ENCODE results near the gene TJP3.

The TJP3 gene

DNA sequence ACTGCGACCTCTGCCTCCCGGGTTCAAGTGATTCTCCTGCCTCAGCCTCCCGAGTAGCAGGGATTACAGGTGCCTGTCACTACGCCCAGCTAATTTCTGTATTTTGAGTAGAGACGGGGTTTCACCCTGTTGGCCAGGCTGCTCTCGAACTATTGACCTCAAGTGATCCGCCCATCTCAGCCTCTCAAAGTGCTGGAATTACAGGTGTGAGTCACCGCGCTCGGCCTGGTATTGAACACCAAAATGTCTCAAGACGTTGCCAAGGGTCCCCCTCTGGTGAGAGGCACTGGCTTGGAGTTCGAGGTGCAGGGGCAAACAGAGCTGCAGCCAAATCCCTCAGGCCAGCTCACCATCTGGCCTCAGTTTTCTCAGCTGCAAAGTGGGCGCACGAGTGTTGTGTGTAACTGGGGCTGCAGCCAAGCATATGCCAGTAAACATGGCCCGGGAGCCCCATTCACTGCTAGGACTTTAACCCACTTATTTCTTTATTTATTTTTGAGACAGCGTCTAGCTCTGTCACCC lies 8.0 kb downstream of the TJP3 start:
- DNase-seq: no peak

DNA sequence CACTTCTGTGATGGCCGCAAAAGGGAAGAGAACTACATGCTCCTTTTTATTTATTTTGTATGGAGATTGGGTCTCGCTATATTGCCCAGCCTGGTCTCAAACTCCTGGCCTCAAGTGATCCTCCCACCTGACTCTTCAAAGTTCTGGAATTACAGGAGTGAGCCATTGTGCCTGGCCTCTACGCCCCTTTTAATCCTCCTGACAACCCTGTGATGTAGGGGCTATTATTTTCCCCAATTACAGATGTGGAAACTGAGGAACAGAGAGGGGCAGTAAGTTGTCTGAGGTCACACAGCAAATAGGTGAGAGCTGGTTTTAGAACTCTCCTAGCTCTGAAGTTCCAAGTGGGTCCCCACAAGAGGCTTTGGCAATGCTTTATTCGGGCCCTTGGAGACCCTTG lies 11.7 kb downstream of the TJP3 start:
- no peak for DNase-seq

DNA sequence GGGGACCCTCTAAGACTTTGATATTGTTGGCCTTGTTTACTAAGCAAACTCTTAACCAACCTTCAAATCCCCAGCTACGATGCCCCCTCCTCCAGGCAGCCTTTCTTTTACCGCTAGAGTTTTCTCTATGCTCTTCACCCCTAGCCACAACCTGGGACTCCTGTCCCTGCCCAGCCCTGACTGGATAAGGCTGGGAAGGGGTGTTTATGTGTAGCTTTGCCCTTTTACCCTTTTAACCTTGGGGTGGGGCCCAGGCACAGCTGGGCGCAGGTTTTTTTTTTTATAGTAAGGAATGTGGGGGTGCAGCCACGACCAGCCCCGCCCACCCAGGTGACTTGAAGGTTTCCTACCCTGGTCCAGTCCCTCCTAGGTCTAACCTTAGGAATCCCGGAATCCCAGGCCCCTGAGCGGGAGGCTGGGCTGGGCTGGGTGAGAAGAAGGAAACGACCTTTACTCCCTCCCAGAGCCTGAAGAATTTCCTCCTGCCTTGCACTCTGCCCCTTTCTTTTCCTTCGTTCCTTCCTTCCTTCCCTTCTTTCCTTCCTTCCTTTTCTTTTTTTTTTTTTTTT lies 12.2 kb downstream of the TJP3 start:
- no peak for DNase-seq

DNA sequence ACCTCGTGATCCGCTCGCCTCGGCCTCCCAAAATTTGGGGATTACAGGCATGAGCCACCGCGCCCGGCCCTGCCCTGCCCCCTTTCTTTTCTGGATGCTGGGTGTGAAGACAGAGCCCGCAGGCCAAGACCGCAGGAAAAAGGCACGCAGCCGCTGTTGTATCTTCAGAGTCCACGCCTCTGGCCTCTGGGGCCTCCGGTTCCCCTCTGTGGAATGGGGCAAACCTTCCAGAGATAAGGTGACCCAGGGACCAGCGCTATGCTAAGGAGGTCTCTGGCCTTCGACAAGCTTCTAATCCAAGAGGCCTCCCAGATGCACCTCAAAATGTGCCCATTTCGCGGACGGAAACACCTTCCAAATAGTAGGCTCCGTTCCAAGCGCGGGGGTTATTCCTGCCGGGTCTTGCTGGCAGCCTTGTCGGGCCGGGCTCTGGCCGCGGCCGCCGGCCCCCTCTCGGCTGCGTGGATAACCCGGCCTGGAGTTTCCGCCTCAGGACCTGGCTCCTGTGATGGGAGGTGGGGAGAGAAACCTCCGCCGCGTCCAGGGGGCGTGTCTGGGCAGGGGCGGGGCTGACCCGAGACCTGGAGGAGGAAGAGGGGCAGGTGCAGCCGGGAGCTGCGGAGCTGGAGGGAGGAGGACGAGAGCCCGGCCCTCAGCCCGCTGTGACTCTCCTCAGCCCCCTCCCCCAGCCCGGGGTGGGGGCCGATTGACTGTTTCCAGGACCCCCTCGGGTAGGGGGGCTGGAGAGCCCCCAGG lies 13.1 kb downstream of the TJP3 start:
- peak; percentile 10 to 35 for DNase-seq

DNA sequence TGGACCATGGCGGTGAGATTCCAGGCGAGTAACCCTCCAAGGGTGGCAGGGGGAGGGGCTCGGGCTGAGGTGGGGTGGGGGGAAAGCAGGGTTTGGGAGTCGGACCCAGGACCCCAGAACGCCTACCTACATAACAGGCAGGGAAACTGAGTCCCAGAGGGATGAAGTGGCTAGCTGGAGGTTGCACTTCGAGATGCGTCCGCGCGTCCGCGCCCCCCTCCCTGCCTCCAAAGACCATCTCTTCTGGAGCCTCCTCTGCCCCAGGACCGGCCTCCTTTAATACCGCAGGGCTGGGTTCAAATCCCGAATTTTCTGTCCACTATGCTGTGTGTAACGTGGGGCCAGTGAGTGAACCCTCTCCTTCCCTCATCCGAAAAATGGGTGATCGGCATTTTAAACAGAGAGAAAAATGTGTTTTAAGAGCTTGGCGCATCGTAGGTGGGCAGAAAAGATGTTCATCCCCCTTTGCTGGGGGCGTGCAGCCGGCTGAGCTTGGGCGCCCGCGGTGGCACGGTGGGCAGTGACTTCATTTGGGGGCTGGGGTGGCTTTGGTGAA lies 13.8 kb downstream of the TJP3 start:
- DNase-seq: no peak

DNA sequence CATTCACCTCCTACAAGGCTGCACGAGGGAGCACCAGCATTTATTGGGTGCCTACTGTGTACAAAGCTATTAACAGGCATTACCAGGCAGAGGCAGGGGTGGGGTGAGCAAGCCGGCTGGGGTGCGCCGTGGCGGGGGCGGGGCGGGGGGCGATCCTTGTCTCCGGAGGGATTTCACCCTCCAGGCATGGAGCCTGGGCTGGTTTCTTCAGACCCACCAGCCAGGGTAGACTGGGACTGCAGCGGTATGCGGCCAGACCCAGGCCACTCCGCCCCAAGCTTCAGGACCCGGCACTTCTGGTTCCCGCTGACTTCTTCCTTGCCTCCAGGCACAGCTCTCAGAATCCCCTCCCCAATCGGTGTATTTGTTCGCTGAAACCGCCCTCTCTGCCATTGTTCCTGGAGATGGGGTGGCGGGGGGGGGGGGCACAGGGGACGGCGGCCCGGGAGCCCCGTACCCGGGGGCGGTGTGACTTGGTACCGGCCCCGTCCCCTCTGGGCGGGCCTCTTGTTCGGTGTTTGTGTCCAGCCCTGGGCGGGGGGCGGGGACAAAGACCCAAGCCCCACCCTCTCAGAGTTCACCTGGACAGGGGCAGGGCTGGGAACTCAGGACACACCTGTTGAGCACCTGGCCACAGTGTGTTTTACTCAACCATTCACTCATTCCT lies 14.4 kb downstream of the TJP3 start:
- DNase-seq: no peak

DNA sequence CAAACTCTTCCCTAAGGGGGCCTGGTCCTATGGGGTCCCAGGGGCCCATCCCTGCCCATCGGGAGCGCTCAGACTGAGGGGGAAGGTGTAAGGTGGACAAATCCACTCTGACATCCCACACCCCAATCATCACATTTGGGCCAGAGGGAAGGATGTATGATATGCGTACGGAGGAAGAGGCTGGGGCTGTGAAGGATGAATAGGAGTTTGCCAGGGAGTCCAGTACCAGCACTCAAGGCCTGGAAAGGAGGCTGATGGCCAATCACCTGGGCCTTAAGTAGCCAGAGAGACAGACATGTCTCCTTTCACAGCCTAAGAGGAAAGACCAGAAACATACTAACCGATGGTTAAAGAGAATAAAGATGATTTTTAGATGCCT lies 14.9 kb downstream of the TJP3 start:
- no peak for DNase-seq

DNA sequence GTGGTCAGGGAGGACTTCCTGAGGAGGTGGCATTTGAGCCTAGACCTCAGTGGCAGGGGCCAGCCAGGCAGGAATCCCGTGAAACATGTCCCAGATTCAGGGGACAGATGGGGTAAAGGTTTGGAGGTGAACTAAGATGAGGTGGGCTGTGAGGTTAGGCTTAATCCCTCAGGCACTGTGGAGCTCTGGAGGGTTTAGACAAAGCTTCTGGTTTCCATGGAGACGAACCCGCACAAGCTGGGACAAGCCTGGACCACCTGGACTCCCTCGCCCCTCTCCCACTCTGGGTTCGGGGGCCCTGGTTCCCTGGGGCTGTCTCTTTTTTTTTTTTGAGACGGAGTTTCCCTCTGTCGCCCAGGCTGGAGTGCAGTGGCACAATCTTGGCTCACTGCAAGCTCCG lies 15.7 kb downstream of the TJP3 start:
- DNase-seq: no peak

DNA sequence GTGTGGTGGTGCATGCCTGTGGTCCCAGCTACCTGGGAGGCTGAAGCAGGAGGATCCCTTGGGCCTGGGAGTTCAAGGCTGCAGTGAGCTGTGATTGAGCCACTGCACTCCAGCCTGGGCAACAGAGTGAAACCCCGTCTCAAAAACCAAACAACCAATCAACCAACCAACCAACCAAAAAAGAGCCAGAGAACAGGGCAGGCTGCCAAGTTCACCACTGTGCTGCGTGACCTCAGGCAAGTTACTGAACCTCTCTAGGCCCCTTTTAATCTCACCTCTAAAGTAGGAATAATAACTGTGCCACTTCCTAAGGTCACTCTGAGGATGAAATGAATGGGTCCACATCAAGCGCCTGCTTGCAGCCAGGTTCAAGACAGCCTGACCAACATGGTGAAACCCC lies 16.9 kb downstream of the TJP3 start:
- no peak for DNase-seq

DNA sequence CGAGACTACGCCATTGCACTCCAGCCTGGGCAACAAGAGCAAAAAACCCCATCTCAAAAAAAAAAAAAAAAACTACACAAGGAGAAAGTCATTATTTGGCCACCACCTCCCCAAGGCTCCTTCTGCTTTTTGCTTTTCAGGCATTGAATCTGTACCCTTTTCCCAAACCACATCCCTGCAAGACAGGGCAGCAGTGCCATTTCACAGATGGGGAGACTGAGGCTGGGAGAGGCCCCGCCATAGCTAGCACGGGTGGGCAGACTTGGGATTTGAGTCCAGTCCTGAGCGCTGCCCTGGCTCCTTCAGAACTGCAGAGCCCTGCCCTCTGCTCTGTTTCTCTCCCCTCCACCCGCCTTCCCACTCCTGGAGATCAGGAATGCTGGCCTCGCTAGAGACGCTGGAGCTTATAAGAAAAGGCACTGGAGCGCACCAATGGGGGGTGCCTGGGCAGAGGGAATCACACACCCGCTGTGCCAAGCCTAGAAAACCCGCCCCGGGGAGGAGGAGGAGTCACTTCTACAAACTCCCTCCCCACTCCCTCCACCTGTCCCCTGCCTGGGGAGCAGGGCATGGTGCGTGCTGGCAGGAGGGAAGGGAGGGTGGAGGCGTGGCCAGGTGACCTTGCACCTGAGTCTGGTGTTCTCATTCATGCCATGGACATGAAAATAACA lies 17.6 kb downstream of the TJP3 start:
- DNase-seq: no peak

DNA sequence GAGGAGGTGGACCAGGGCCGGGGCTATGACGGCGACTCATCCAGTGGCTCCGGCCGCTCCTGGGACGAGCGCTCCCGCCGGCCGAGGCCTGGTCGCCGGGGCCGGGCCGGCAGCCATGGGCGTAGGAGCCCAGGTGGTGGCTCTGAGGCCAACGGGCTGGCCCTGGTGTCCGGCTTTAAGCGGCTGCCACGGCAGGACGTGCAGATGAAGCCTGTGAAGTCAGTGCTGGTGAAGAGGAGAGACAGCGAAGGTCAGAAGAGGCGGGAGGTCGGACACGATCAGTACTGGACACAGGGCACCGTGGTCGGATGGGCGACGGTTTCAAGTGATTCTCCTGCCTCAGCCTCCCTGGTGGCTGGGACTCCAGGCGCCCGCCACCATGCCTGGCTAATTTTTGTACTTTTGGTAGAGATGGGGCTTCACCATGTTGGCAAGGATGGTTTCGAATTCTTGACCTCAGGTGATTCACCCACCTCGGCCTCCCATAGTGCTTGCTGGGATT lies 22.3 kb downstream of the TJP3 start:
- no peak for DNase-seq

DNA sequence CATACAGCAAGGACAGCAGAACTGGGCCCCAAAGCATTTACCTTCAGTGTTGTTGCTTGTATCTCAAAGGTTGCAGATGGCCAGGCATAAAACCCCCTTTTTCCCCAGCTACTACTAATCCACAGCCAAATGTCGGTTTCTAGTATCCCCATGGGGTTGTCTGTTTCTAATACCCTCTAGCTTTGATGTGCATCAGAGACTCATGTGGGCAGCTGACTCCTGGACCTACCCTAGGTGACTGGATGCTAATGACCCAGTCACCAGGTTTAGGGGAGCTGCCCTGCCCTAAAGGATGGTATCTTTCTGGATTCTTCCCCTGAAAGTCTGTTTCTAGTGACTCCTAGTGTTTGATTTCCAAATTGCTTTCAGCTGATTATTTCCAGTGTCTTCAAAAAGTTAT lies 23.9 kb downstream of the TJP3 start:
- no peak for DNase-seq

DNA sequence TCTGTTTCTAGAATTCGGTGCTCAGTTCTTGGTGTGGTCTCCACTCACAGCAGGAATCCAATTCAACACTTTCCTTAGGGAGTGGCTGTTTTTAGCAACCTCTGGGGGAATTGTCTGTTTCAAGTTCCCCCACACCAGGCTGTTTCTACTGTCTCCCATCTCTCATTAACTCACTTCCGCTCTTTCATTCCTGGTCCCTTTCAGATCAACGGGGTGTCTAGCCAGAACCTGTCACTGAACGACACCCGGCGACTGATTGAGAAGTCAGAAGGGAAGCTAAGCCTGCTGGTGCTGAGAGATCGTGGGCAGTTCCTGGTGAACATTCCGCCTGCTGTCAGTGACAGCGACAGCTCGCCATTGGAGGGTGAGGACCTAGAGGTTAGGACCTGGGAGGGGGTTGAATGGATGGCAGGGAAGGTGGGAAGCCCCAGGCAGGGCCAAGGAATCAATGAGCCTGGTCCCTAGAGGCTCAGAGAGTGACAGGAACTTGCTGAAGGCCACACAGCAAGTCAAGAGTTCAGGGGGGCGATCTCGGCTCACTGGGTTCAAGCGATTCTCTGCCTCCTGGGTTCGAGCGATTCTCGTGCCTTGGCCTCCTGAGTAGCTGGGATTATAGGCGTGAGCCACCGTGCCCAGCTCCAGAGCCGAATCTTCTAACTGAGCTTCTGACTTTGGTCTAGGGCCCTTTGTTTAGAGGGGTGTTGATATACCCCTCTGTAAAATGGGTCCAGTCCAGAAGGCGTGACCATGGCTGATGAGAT lies 25.5 kb downstream of the TJP3 start:
- no peak for DNase-seq

DNA sequence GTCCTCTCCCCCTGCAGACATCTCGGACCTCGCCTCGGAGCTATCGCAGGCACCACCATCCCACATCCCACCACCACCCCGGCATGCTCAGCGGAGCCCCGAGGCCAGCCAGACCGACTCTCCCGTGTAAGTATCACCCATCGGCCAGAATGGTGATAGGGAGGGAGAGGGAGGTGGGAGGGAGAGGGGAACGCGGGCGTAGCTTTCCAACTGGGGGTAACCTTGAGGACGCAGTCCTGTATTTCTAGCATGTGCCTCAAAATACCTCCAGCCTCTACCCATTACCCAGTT lies 26.1 kb downstream of the TJP3 start:
- DNase-seq: no peak

DNA sequence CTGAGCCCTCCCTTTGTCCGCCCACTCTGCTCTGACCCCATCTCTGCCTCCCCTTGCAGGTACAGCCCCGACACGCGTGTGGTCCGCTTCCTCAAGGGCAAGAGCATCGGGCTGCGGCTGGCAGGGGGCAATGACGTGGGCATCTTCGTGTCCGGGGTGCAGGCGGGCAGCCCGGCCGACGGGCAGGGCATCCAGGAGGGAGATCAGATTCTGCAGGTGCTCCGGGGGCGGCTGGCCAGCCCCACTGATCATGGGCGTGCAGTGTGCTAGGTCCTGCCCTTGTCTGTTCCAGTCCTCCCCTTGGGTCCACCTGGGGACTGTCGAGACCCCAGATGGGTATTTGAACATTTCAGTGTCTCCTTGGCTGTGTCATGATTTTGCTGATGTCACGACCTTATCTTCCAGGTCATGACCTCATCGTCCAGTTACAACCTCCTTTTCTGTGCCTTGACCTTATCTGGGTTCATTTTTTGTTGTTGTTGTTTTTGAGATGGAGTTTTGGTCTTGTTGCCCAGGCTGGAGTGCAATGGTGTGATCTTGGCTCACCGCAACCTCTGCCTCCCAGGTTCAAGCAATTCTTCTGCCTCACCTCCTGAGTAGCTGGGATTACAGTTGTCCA lies 28.0 kb downstream of the TJP3 start:
- no peak for DNase-seq

DNA sequence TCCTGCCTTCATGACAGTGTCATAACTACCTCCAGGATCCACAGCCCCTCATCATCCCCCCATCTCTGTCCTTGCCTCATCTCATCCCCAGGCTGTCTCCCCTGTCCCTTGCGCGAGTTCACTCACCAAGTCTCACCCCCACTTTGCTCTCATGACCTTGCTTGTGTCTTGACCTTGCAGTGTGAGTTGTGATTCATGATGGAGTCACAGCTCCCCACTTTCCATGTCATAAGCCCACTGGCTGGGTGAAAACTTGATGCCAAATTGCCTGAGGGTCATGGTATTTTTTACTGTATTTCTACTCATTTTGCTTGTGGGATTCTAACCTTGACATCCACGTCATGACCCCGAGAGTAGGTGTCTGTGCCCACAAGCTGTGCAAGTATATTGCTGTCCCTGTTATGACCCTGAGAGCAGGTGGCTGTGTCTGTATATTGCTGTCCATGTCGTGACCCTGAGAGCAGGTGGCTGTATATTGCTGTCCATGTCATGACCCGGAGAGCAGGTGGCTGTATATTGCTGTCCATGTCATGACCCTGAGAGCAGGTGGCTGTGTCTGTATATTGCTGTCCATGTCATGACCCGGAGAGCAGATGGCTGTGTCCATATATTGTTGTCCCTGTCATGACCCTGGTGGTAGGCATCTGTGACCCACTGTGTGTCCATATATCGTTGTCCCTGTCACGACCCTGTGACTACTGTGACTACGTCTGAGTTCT lies 29.5 kb downstream of the TJP3 start:
- no peak for DNase-seq

DNA sequence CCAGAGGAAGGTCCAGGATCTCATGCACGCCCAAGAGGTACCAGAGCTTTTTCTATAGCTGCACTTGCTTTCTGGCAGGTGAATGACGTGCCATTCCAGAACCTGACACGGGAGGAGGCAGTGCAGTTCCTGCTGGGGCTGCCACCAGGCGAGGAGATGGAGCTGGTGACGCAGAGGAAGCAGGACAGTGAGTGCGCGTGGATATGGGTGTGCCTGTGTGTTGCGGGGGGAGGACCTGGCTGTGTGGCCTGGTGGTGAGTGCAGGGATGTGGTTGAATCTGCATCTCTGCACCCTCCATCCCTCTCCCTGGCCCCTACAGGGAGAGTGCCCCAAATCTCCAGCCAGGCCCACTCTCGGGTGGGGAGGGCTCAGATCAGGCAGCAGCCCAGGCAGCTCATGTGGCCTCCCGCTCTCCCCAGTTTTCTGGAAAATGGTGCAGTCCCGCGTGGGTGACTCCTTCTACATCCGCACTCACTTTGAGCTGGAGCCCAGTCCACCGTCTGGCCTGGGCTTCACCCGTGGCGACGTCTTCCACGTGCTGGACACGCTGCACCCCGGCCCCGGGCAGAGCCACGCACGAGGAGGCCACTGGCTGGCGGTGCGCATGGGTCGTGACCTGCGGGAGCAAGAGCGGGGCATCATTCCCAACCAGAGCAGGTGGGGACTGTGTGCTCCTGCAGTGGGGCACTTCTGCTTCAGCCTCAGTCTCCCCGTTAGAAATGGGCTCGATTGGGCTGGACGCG lies 30.5 kb downstream of the TJP3 start:
- no peak for DNase-seq

DNA sequence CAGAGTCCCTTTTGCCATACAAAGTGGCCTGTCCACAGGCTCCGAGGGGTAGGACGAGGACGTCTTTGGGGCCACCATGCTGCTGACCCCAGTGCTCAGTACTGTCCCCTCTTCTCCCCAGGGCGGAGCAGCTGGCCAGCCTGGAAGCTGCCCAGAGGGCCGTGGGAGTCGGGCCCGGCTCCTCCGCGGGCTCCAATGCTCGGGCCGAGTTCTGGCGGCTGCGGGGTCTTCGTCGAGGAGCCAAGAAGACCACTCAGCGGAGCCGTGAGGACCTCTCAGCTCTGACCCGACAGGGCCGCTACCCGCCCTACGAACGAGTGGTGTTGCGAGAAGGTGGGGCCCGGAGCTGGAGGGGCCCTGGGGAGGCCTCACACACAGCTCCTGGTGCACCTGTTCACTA lies 32.2 kb downstream of the TJP3 start:
- DNase-seq: no peak

DNA sequence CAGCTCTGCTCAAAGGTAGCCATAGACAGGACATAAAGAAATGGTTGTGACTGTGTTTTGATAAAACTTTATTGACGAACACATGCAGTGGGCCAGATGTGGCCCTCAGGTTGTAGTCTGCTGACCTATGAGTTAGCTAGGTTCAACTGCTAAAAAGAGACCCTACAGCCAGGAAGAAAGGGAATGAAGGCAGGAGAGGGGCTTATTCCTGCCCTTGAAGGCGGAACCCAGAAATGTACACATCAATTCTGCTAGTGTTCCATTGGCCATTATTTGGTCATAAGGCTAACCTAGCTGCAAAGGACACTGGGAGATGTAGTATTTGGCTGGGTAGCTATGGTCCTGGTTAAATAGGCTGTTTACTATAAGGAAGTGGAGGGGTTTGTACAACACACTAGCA lies 35.3 kb downstream of the TJP3 start:
- no peak for DNase-seq

DNA sequence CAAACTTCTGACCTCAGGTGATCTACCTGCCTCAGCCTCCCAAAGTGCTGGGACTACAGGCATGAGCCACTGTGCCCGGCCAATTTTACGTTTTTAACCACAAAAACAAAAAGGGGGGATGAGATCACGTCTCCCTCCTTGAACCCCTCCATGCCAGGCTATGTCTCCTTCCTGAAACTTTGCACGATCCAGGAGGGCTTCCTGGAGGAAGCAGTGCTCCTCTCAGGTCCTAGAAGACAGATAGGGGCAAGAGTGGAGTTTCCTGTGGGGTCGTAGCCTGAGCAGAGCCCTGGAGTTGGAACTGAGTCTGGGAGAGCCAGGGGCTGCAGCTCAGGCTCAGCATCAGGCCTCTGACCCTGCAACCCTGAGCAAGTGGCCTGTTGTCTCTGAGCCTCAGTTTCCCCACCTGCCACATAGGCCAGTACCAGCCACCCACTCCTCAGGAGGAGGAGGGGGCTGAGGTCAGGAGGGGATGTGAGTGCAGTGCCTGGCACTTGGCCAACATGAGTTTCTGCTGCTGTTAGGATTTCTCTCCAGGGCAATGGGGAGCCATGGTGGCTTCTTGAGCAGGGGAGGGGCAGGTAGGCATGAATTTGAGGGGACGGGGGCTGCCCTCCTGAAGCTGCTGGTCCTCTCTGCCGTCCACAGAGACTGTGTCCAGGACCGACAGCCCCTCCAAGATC lies 37.3 kb downstream of the TJP3 start:
- DNase-seq: no peak
